HG03378 (cell line): ENCODE results near the gene GPC6.

Source experiments
- ATAC-seq: cut with Tn5 transposase; IDR thresholded peaks from one replicate; pipeline ENCODE4 v1.9.1; 2021; ENCODE audit warnings: mild to moderate bottlenecking, moderate library complexity; ENCODE audit not compliant: unreplicated experiment

Gene GPC6

DNA sequence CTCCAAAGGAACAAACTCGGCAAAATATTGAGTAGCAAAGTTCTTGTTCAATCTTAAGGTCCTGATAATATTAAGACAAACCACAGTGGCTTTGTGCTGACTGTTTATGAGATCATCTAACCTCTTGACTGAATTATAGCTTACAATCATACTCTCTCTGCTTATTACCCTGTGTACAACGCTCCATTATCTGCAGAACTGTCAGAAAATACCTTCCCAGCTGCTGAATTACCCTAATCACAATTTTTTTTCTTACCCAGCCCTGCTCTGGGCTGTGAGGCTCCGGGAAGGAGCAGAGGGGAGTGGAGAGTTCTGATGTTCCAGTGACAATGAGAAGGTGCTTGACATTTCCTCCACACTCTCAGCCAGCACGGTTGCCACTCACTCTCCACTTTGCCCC is 1188.1 kb downstream of the GPC6 start:
- ATAC-seq: no peak

DNA sequence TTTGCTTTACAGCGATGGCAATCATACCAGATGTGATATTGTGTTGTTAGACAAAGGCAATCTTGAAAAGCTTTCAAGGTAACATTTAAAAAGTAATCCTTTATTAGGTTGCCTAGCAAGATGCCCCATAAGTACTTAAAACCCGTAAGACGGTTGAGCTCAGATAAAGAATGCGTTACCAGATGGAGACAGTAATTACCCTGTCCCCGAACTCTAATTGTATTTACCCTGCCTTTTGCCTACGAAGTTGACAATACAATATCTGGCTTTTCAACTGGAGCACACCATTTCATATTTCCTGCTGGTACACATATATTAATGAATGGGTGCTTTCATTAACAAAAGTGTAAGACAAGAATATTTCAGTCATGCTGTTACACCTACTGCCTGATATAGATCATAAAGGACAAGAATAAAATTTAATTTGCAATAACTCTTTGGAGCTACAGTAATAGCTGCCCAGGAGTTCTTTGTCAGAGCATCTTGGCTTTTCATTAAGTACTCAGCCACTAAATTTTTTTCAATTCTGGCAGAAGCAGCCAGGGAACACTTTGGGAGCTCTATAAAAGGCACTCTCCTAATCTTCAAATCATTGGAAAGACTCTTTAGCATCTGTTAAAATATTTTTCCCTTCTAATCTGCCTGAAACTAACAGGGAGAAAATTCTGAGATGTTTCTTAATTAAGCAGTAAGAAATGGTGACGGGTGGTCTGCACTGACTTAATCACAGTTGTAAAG is 1189.1 kb downstream of the GPC6 start:
- no peak for ATAC-seq

DNA sequence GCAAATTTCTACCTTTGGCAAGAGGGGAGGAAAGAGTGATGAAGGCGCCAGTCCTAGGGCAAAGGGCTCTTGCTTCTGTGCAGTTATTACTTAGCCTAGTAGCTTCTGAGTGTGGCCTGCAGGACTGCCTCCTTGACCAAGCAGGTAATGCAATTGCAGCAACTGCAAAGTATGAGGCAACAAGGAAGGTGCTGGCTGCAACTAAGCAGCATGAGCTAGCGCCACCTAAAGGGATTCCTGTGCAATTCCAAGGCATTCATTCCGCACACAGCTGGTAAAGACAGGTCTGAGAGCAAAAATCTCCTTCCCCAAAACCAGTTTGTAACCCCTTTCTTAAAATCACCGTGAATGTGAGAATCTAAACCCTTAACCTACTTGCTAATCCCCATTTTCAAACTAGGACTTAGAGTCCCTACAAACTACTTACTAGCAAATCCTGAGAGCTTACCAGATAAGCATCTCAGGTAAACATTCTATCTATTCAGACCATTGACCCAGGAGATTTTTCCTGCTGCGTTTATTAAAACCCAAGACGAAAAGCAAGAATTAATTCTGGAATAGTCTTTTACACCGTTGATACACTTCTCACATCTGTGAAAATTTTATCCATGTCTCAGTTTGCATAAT is 1190.0 kb downstream of the GPC6 start:
- no peak for ATAC-seq

DNA sequence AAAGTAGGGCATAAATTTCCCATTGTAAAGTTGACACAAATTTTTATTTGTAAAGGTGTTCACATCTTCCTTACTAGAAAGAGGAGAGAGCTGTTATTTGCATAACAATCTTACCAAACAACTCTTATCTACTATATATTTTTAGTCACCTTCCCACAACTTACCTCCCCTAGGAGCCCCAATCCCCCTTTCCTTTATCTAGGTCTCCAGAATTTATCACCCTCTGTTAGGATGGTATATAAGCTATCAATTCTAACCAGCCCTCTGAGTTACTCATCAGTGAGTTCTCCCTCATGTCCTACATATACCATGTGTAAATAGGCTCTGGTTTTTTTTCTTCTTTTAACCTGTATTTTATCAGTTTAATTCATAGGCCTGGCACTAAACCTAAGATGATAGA is 1190.7 kb downstream of the GPC6 start:
- no peak for ATAC-seq

DNA sequence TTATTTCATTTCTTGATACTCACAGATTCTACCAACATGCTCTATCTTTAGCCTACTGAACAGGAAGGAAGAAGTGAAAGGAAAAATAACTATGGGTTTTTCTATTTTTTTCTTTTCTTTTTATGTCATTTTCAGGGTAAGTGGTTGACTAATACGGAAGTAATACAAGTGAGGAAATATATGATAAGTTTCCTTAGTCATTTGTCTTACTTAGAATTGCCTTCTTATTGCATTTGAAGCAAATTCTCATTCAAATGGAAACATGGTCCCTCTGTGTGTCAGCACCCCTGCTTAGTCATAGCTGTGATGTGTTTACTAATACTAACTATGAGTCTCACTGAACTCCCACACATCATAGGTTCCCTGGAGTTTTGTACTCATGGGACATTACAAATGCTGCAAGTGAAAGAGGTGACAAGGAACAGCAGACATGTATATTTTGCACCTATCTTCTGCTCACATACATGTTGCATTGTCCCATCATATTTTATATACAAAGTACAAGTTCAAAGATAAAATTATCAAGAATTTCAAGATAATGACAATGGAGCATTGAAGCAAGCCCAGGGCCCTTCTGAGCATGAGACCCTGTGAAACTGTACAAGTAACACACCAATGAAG is 1192.8 kb downstream of the GPC6 start:
- peak; percentile 78 for ATAC-seq

DNA sequence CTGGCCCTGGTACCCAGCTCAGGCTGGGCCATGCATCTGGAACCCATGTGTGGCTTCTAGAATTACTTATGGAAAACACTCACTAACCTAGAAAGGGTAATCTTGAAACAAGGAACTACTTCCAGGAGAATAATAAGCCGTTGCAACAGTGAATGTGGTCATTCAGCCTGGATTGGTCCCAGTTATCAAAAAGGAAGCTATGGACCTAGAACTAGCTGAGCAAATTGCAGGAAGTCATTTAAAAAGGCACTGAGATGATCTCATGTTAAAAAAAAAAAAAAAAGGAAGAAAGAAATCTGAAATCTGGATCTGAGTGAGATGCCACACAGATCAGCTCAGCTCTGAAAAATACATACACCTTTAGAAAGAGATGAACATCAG is 1193.3 kb downstream of the GPC6 start:
- ATAC-seq: no peak

DNA sequence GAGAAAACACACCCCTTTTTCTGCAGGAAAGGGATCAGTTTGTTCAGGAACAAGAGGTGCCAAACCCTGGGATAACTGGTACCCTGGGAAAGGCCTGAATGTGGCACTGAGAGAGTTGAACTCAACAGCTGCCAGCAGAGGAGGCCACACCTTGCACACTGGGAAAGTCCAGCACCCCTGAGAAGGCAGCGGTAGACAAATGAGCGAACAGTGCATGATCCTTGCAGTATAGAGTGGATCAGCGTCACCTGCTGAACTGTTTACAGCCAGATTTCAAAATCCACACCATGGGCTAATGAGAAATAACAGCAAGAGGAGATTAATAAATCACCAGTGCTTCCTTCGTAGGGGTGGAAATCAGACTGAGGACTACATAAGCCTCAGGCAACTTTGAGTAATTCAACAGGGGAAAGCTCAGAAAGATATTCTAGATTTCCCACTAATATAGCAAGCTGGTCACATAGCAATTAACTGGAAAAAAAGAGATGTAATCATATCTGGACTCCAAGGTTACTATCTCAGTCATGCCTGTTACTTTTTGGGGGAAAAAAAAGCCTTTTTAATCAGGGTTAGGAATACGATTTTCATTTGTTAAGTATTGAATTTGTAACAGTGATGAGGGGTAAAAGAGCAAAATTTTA is 1200.8 kb downstream of the GPC6 start:
- no peak for ATAC-seq

DNA sequence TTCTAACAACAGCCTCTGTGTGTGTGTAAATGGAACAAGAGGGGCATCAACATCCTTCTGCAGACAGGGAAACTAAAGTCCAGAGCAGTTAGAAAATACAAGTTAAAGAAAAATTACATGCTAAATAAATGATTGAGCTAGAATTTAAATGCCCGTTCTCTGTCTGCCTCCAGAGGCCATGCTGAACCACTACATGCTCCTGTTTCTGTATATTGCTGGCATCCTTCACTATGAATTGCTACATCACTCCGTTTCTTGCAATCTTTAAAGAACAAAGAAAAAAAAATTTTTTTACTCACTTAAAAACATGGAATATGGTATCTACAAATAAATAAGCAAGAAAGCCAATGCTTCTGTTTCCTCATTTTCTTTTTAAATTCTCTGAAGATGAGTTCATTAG is 1205.0 kb downstream of the GPC6 start:
- no peak for ATAC-seq

DNA sequence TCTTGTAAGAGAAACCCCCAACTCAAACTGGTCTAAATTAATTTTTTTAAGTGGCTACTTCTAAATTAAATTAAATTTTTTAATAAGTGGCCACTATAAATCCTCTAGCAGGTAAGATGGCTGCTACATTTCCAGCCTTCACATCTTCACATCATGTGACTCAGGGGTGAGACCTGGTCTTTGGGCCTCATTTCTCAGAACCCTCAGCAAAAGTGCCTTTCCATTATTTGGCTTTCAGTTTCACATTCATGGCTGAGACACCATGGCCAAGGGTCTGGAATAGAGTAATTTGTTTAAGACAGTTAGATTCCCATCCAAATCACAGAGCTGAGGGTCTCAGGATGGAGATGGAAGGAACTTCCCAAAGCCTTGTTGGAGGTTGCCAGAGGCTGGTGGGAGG is 1205.4 kb downstream of the GPC6 start:
- no peak for ATAC-seq

DNA sequence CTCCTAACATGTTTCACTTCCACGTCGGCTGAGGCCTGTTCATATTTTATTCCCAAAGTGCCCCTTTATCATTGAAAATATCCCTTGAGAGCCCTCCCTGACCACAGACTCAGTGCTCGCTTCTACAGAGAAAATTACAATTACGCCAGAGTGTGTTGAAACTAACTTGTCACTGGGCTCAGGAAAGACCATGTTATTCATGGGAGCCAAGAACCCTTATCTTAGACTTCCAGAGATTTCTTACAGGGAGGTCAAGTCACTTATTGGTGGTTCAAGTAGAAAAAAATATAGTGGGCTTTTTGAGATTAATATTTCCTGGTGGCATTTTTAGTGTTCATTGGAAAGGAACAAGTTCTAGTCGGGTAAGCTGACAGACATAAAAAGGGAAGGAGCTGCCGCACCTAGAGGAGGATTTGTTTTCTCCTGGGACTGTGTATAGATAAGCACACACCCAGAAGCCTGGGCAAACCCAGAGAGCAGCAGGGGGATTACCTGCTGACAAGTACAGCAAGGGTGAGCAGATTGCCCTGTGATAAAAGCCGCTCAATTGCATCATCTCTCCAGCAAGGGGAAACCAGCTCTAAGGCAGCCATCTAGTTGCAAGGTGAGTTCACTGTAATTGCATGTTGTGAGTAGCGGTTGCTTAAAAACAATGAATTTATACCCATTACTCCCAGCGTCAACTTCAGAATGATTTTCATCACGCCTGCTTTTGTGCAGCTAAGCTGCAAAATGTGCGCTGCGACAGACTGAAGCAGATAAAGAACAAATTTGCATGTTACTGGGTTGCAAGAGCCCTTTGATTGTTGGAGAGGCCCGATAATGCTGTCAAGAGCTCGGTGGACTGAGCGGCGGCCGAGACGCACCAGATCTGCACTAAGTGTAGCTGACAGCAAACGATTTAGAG is 1206.7 kb downstream of the GPC6 start:
- peak; percentile 82 for ATAC-seq

DNA sequence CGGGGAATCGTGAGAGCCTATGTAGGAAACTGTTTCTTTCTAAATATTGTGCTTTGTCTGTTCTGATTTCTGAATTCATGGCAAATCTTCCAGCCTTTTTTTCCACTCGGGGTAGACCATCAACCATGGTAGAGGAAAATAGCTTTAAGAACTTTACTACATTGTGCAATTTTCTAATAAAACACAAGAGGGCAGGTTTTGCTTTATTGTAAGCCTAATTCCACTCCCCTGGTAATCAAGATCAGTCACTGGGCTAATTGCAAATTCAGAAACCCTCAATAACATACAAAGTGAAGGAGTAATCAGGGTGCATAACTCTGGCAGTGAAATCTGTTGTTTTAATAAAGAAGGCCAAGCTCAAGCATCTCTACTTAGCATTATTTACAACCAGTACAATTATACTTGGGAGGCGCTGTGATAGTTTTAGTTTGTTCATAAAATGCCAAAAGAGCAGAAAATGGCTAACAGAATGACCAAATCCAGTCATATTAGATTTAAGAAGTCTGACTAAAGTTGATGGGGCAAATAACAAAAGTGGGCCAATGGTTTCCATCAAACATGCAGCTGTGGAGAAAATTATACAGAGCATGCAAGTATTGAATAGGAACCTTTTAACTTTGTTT is 1209.1 kb downstream of the GPC6 start:
- ATAC-seq: no peak

DNA sequence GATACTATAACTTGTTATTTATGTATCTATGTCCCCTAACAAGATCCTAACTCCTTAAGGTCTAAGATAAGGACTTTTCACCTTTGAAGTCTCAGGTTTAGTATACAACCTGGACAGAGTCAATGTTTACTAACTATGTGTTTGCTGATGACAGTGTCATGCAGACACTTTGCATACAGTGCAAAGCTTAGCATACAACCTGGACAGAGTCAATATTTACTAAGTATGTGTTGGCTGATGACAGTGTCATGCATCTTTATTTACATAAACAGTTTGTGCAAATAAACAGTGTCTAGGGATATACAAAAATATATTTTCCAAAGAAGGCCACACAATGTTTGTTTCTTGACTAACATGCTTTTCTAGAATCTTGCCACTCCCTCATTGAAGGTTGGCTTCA is 1218.2 kb downstream of the GPC6 start:
- ATAC-seq: no peak

DNA sequence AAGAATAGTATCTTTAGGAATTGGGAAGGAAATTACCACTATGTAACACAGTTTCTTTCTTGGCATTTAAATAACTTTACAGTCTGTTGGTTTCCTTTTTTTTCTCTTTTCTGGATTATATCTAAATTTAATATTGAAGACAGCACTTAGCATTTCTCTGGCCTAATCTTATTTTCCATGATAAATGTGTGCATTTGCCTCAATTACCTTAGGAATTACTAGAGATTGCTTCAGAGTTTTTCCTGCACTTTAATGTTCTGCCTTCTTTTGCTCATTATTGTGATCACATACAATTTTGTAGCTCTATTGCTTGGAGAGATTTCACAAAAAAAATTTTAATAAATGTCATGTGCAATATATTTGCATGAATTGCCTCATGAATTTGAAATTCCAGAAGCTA is 1227.7 kb downstream of the GPC6 start:
- no peak for ATAC-seq

DNA sequence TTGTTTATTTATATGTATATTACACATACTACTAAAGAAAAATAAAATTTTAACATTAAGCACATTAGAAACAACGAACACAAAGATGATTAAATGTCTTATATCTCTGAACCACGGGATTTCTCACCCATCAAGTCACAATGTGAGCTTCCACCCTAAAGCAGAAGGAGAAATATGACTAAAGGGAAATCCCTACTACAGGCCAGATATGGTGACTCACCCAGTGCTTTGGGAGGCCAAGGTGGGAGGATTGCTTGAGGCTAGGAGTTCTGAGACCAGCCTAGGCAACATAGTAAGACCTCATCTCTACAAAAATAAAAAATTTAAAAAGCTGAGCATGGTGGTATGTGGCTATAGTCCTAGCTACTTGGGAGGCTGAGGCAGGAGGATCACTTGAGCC is 1228.3 kb downstream of the GPC6 start:
- peak; percentile 49 for ATAC-seq

DNA sequence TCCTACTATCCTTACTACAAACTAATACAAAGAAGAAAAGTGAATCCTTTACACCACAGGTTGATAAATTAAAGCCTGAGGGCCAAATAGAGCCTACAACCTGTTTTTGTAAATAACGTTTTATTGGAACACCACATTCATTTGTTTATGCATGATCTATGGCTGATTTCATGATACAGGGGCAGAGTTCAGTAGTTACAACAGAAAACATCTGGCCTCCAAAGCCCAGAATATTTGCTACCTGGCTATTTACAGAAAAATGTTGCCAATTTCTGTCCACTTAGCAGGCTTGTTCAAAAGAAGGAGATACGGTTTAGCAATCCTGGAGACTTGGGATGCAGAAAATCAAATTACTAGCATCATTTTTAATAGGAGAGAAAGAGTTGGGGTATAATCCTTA is 1228.8 kb downstream of the GPC6 start:
- no peak for ATAC-seq
